K562 (cell line): ENCODE measurements around the gene LACTBL1. TPM values are rescaled to one million over a fixed set of nuclear protein-coding genes. Genes with fewer than 3 reads are reported as not detected.
A peak's percentile ranks its signal among the peaks of the same experiment; 100 is the strongest.

Experiments used
- BRCA1 ChIP-seq, 2 experiments: fragments of 450-650 bp in 1 of 2; sonication (generic) in 1 of 2; formaldehyde crosslinking in 1 of 2; IDR thresholded peaks; 2 replicates each; pipeline versions ENCODE4 v1.5.0 to v1.6.1; 2017 to 2020; ENCODE audit warnings: mild to moderate bottlenecking in 1 of 2, missing genetic modification reagents in 1 of 2
- CEBPG ChIP-seq, 3 experiments: fragments of 200-800 bp in 1 of 3; sonication (Bioruptor generic) in 1 of 3; sonication (generic) in 1 of 3; formaldehyde crosslinking in 1 of 3; IDR thresholded peaks in 2 of 3; conservative IDR thresholded peaks in 1 of 3; 2 replicates each; pipeline versions ENCODE4 v1.6.1 to v1.8.0; 2016 to 2022; ENCODE audit warnings: missing compliant biosample characterization in 2 of 3, missing genetic modification characterization in 2 of 3, mild to moderate bottlenecking in 1 of 3, missing genetic modification reagents in 1 of 3
- CHD2 ChIP-seq: IDR thresholded peaks from 2 replicates; pipeline ENCODE4 v1.6.1; 2011; ENCODE audit warnings: low read depth, low read length
- LCOR ChIP-seq: sonication (generic); formaldehyde crosslinking; IDR thresholded peaks from 2 replicates; pipeline ENCODE4 v1.8.0; 2022; ENCODE audit warnings: mild to moderate bottlenecking, missing genetic modification reagents
- MBD2 ChIP-seq: sonication (generic); IDR thresholded peaks from 2 replicates; pipeline ENCODE4 v1.6.1; 2016; ENCODE audit warnings: low read depth, borderline replicate concordance
- POLR2A ChIP-seq: fragments of 450-650 bp; conservative IDR thresholded peaks from 2 replicates; pipeline ENCODE4 v1.6.1; 2016
- PURB ChIP-seq: sonication (generic); formaldehyde crosslinking; IDR thresholded peaks from 2 replicates; pipeline ENCODE4 v1.9.0; 2021; ENCODE audit warnings: low read depth, mild to moderate bottlenecking, missing genetic modification reagents
- RAD21 ChIP-seq, 2 experiments: fragments of 250-450 bp in 1 of 2; fragments of 450-650 bp in 1 of 2; sonication (Bioruptor Pico) in 1 of 2; formaldehyde crosslinking in 1 of 2; IDR thresholded peaks in 1 of 2; conservative IDR thresholded peaks in 1 of 2; 2 replicates each; pipeline versions ENCODE4 v1.4.0 to v1.8.0; 2020 to 2022; ENCODE audit warnings: mild to moderate bottlenecking in 2 of 2, moderate library complexity in 1 of 2
- SP1 ChIP-seq: sonication (generic); formaldehyde crosslinking; IDR thresholded peaks from 2 replicates; pipeline ENCODE4 v1.8.1; 2022; ENCODE audit warnings: mild to moderate bottlenecking, missing genetic modification reagents
- ZNF253 ChIP-seq: fragments of 250-450 bp; sonication (Bioruptor Pico); conservative IDR thresholded peaks from 2 replicates; pipeline ENCODE4 v1.6.1; 2021; ENCODE audit warnings: mild to moderate bottlenecking
- ZNF76 ChIP-seq: fragments of 250-450 bp; sonication (Bioruptor Pico); IDR thresholded peaks from 2 replicates; pipeline ENCODE4 v1.4.0; 2020; ENCODE audit warnings: mild to moderate bottlenecking, moderate library complexity, borderline replicate concordance
- polyA plus RNA-seq, 8 experiments: library from polyadenylated mRNA; depleted of rRNA in 4 of 8; stranded (reverse) in 5 of 8; unstranded in 3 of 8; fragments of >200 nt; fragmentation: Nextera tagmentation in 2 of 8; fragmentation: Illumina TruSeq in 1 of 8; extraction: Ambion mirVana in 2 of 8; extraction: Trizol in 1 of 8; gene quantifications; 2 replicates each; pipeline versions ENCODE4 v1.2.1 to v1.2.3, GENCODE V29; 2011 to 2014; ENCODE audit warnings: inconsistent platforms in 1 of 8, missing spikeins in 1 of 8
- total RNA-seq, 7 experiments: library from RNA; depleted of rRNA in 6 of 7; stranded (reverse); fragments of >200 nt in 6 of 7; fragmentation: Illumina TruSeq in 2 of 7; extraction: Trizol in 2 of 7; gene quantifications; 2 replicates each; pipeline versions ENCODE4 v1.2.1 to v1.2.3, GENCODE V29; 2011 to 2021; ENCODE audit warnings: low replicate concordance in 1 of 7
- TF ChIP-seq, protein P1 (sequence below), 2 experiments: fragments of 450-650 bp in 1 of 2; sonication (generic) in 1 of 2; formaldehyde crosslinking in 1 of 2; IDR thresholded peaks; 2 replicates each; pipeline versions ENCODE4 v1.7.1 to v1.9.0; 2016 to 2022; ENCODE audit warnings: inconsistent platforms in 1 of 2, mild to moderate bottlenecking in 1 of 2, missing genetic modification reagents in 1 of 2
- TF ChIP-seq, protein P2 (sequence below): sonication (generic); formaldehyde crosslinking; IDR thresholded peaks from 2 replicates; pipeline ENCODE4 v1.8.0; 2022; ENCODE audit warnings: mild to moderate bottlenecking, low read depth, missing genetic modification reagents
- TF ChIP-seq, protein P3 (sequence below): fragments of 250-450 bp; sonication (Bioruptor Pico); IDR thresholded peaks from 2 replicates; pipeline ENCODE4 v1.8.0; 2022; ENCODE audit warnings: inconsistent platforms, mild to moderate bottlenecking, moderate library complexity, borderline replicate concordance

Gene LACTBL1
- total and polyA plus RNA-seq, 9 of the 15 experiments (the other 6 are each of a cell fraction or from before 2014, with no cell fraction given), result not detected

DNA sequence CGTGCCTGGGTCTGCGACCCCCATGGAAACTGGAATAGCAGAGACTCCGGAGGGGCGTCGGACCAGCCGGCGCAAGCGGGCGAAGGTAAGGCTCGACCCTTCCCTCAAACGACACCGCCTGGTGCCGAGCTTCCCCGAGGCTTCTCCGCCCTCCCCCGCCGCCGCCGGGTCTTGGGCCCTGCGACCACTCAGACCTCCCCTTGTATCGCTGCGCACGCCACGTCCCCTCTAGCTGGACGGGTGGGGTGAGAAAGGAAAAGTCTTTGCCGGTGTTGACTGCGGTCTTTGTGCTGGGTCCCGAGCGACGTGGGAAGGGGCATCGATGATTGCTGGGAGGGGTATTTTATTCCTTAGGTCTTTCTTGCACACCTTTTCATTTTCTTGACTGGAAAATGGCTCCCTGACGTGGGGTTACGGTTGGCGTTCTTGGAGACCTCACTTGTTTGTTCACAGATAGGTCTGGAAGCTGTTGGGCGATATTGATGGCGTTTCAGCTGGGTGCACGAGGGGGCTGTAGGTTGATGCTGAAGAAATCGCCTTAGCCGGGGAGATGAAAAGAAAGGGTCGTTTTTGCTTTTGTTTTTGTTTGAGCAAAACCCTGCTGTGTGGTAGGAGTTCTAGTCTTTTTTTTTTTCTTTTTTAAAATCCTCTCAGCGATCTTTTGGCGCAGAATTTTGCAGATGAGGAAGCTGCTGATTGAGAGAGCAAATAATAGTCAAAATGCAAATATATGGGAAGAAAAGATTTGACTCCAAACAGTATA, 47.4 kb upstream of the LACTBL1 start (continued):
- TF ChIP-seq CEBPG (CRISPR knock-in tag; IDR thresholded peaks at IDR 0.05) (peak; percentile 23), CEBPG (tag; conservative IDR thresholded peaks at IDR 0.05 in 1 of 2, IDR thresholded peaks at IDR 0.05 in 1 of 2) (no peak), BRCA1 (IDR thresholded peaks at IDR 0.05) (no peak), BRCA1 (CRISPR knock-in tag; IDR thresholded peaks at IDR 0.05) (0 out of 2 replicates have a peak, but pooled peaks have one; percentile 18), POLR2A (no peak), ZNF253 (CRISPR knock-in tag) (no peak), PURB (no peak), LCOR (CRISPR knock-in tag) (0 out of 2 replicates have a peak, but pooled peaks have one; percentile 57), RAD21 (CRISPR knock-in tag; conservative IDR thresholded peaks at IDR 0.05 in 1 of 2, IDR thresholded peaks at IDR 0.05 in 1 of 2) (no peak), MBD2 (no peak), CHD2 (no peak), SP1 (CRISPR knock-in tag) (0 out of 2 replicates have a peak, but pooled peaks have one; percentile 20), ZNF76 (CRISPR knock-in tag) (no peak)
- TF ChIP-seq, protein P1, sequence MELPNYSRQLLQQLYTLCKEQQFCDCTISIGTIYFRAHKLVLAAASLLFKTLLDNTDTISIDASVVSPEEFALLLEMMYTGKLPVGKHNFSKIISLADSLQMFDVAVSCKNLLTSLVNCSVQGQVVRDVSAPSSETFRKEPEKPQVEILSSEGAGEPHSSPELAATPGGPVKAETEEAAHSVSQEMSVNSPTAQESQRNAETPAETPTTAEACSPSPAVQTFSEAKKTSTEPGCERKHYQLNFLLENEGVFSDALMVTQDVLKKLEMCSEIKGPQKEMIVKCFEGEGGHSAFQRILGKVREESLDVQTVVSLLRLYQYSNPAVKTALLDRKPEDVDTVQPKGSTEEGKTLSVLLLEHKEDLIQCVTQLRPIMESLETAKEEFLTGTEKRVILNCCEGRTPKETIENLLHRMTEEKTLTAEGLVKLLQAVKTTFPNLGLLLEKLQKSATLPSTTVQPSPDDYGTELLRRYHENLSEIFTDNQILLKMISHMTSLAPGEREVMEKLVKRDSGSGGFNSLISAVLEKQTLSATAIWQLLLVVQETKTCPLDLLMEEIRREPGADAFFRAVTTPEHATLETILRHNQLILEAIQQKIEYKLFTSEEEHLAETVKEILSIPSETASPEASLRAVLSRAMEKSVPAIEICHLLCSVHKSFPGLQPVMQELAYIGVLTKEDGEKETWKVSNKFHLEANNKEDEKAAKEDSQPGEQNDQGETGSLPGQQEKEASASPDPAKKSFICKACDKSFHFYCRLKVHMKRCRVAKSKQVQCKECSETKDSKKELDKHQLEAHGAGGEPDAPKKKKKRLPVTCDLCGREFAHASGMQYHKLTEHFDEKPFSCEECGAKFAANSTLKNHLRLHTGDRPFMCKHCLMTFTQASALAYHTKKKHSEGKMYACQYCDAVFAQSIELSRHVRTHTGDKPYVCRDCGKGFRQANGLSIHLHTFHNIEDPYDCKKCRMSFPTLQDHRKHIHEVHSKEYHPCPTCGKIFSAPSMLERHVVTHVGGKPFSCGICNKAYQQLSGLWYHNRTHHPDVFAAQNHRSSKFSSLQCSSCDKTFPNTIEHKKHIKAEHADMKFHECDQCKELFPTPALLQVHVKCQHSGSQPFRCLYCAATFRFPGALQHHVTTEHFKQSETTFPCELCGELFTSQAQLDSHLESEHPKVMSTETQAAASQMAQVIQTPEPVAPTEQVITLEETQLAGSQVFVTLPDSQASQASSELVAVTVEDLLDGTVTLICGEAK (IDR thresholded peaks at IDR 0.05), result 0 out of 2 replicates have a peak, but pooled peaks have one; percentile 12
- TF ChIP-seq, protein P1 (CRISPR knock-in tag; IDR thresholded peaks at IDR 0.05), result no peak
- TF ChIP-seq, protein P2, sequence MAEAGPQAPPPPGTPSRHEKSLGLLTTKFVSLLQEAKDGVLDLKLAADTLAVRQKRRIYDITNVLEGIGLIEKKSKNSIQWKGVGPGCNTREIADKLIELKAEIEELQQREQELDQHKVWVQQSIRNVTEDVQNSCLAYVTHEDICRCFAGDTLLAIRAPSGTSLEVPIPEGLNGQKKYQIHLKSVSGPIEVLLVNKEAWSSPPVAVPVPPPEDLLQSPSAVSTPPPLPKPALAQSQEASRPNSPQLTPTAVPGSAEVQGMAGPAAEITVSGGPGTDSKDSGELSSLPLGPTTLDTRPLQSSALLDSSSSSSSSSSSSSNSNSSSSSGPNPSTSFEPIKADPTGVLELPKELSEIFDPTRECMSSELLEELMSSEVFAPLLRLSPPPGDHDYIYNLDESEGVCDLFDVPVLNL (CRISPR knock-in tag), result peak; percentile 69; the same call in 1 of the 2 replicates
- TF ChIP-seq, protein P3, sequence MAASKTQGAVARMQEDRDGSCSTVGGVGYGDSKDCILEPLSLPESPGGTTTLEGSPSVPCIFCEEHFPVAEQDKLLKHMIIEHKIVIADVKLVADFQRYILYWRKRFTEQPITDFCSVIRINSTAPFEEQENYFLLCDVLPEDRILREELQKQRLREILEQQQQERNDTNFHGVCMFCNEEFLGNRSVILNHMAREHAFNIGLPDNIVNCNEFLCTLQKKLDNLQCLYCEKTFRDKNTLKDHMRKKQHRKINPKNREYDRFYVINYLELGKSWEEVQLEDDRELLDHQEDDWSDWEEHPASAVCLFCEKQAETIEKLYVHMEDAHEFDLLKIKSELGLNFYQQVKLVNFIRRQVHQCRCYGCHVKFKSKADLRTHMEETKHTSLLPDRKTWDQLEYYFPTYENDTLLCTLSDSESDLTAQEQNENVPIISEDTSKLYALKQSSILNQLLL (CRISPR knock-in tag), result peak; percentile 10; the same call in 1 of the 2 replicates
